SK-N-MC (cell line): ENCODE results near the gene ZBTB7C.

ENCODE experiments used
- EZH2 ChIP-seq: fragments of 200-600 bp; sonication (generic); IDR thresholded peaks from one replicate; pipeline ENCODE4 v1.6.1; 2017; ENCODE audit warnings: antibody characterized with exemption
- POLR2AphosphoS5 ChIP-seq: IDR thresholded peaks from 2 replicates; pipeline ENCODE4 v1.6.1; 2012; ENCODE audit warnings: mild to moderate bottlenecking, low read depth, low read length, borderline replicate concordance

DNA sequence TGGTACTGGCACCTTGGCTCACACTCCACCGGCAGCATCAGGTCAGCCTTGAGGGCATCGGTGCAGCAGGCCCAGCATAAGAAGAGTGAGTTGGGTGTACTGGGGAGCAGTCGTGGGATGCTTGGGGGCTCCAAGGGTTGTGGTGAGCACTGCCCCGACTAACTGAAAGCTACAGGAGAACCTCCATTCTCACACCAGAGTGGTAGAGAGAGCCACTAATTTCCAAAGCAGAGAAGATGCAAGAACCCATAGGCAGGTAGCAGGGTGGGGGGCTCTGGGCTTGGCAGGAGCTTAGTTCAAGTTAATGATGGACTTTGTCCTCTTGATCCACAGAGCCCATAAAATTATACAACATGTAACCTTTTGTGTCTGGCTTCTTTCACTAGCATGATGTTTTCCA is 330.7 kb downstream of the ZBTB7C start:
- TF ChIP-seq EZH2 (no peak), POLR2AphosphoS5 (no peak)
